GM19023 (cell line): Measurements from ENCODE around the gene SLC25A1.
"Not testable (repeated sequence)": the region's sequence is repeated elsewhere in the genome, so short reads cannot be mapped to it uniquely, and the experiment has no call there.

Experiments
- ATAC-seq: cut with Tn5 transposase; IDR thresholded peaks from one replicate; pipeline ENCODE4 v1.9.1; 2021; ENCODE audit warnings: mild to moderate bottlenecking, moderate library complexity; ENCODE audit not compliant: unreplicated experiment

SLC25A1 gene

GRCh38 chr22:19169002-19169946, 9.3 kb downstream of the SLC25A1 start:
- ATAC-seq = no peak

- no peak for ATAC-seq
These were observed 10.2 kb downstream of the SLC25A1 start for GRCh38 chr22:19168088-19168890.

- ATAC-seq = no peak
These were observed 11.2 kb downstream of the SLC25A1 start for GRCh38 chr22:19167106-19167869.

GRCh38 chr22:19166421-19166820, 12.1 kb downstream of the SLC25A1 start:
- no peak for ATAC-seq

- ATAC-seq = no peak
These were observed 14.1 kb downstream of the SLC25A1 start for GRCh38 chr22:19164425-19164824.

GRCh38 chr22:19158649-19159048, 19.9 kb downstream of the SLC25A1 start:
- ATAC-seq = not testable (repeated sequence)

GRCh38 chr22:19156109-19156508, 22.4 kb downstream of the SLC25A1 start:
- not testable (repeated sequence) for ATAC-seq

- ATAC-seq = no peak
These were observed 25.3 kb downstream of the SLC25A1 start for GRCh38 chr22:19152942-19153883.

- no peak for ATAC-seq
These were observed 27.0 kb downstream of the SLC25A1 start for GRCh38 chr22:19151329-19152191.

- no peak for ATAC-seq
These were observed 27.8 kb downstream of the SLC25A1 start for GRCh38 chr22:19150482-19151328.

GRCh38 chr22:19149991-19150390, 28.5 kb downstream of the SLC25A1 start, which contains the start of gene GSC2:
TSS of gene GSC2 (minus strand) at chr22:19150292. CDS start at chr22:19150283, 9 bp downstream.
- ATAC-seq = no peak

- no peak for ATAC-seq
These were observed 29.3 kb downstream of the SLC25A1 start for GRCh38 chr22:19149047-19149883.

- ATAC-seq = no peak
These were observed 30.0 kb downstream of the SLC25A1 start for GRCh38 chr22:19148417-19149046.

- ATAC-seq = no peak
These were observed 31.2 kb downstream of the SLC25A1 start for GRCh38 chr22:19147195-19147780.

GRCh38 chr22:19146215-19146968, 32.1 kb downstream of the SLC25A1 start:
- no peak for ATAC-seq
